ENCODE results near the gene DDT. TPM values are rescaled to one million over a fixed set of nuclear protein-coding genes. Genes with fewer than 3 reads are reported as not detected.

Gene DDT
- 130 and 138 TPM in 2 replicates for total RNA-seq

GRCh38 chr22:23974345-23974744 is at the start of gene DDT:
DDT (minus strand) TSS chr22:23974441; CDS start chr22:23974414, 27 bp downstream.

GRCh38 chr22:24005201-24005600 is 31.0 kb upstream of the DDT start, which contains the start of gene GSTT4:
GSTT4 (minus strand) TSS chr22:24005453; CDS start chr22:24005356, 97 bp downstream.

GRCh38 chr22:23979557-23980240 is 5.5 kb upstream of the DDT start, which contains the start of gene GSTT2:
GSTT2 (plus strand) TSS chr22:23980134.

GRCh38 chr22:23966568-23966967 is 7.7 kb downstream of the DDT start, which contains the start of gene DDTL:
DDTL (plus strand) TSS chr22:23966888; CDS start chr22:23966915, 27 bp downstream.

DNA sequence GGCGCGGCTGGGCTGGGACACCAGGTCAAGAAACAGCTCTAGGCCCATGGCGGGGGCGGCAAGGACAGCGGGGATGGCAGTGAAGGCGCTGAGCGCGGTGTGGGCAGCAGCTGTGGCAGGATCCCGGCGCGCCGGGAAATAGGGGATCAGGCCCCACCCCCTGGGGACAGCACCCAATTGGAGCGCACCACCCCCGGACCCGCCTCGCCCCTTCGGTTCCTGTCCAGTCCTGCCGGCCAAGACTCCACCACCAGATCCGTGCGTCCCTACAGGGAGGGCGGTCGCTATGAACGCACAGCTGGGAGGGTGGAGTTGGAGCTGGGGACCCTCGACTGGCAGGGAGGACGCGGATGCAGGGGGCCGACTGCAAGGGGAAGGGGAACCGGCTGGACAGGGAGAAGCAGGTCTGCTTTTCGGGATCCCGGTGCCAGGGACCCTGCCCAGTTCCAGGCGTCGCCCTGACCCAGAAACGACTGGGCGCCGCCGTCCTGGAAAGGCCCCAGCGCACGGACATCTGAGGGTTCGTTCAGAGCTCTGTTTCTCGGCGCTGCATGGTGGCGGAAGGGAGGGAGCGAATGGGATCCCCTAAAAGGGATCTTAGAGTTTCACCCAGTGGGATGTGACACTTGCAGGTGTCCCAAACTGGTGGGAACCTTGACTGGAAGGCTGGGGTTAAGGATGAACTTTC is 13.0 kb downstream of the DDT start, which contains the start of gene GSTT2B:
TSS of gene GSTT2B (minus strand) at position 112 of the 688 bp plus-strand sequence. CDS start at position 48, 64 bp downstream.

Other genes starting within 250 kb of the DDT start
- 1.4 and 1.6 TPM in 2 replicates for gene ZNF70, start 223.3 kb downstream of the DDT start, total RNA-seq
- gene VPREB3, start 220.0 kb downstream of the DDT start, total RNA-seq: not detected in 2 replicates
- gene C22orf15, start 211.5 kb downstream of the DDT start, total RNA-seq: 0.35 TPM in 1 of 2 replicates, not detected in the other
- gene CHCHD10, start 206.5 kb downstream of the DDT start, total RNA-seq: 0.98 and 7.2 TPM in 2 replicates
- 0.46 and 1.3 TPM in 2 replicates for gene MMP11, start 201.6 kb downstream of the DDT start, total RNA-seq
- gene SMARCB1, start 187.5 kb downstream of the DDT start, total RNA-seq: 89.9 and 90.7 TPM in 2 replicates
- 1.4 and 2.8 TPM in 2 replicates for gene DERL3, start 135.4 kb downstream of the DDT start, total RNA-seq
- 4.1 and 10.6 TPM in 2 replicates for gene SLC2A11, start 116.6 kb downstream of the DDT start, total RNA-seq
- 1,048 and 1,082 TPM in 2 replicates for gene MIF, start 80.1 kb downstream of the DDT start, total RNA-seq
- gene GSTT2B, start 13.2 kb downstream of the DDT start, total RNA-seq: 0.99 and 2.1 TPM in 2 replicates
- not detected in 2 replicates for gene DDTL, start 7.6 kb downstream of the DDT start, total RNA-seq
- not detected in 2 replicates for gene GSTT2, start 5.7 kb upstream of the DDT start, total RNA-seq
- gene GSTT4, start 31.0 kb upstream of the DDT start, total RNA-seq: not detected in 2 replicates
- gene CABIN1, start 36.9 kb upstream of the DDT start, total RNA-seq: 24.2 and 28.4 TPM in 2 replicates
- gene SUSD2, start 207.0 kb upstream of the DDT start, total RNA-seq: 1.3 and 1.7 TPM in 2 replicates